NCI-H2171 treated with DMSO at 0.1 percent for 48 hours (cell line): ENCODE data around the gene ZNF544.

Experiments used
- DNase-seq: peaks from one replicate; lab custom pipeline; 2025; lab: John Stamatoyannopoulos, UW

The ZNF544 gene

GRCh38 chr19:58228585-58229254 is at the start of gene ZNF544:
TSS of gene ZNF544 (plus strand) at chr19:58228914. CDS start at chr19:58244024, 15,110 bp downstream.
- peak; percentile 77 for DNase-seq

DNA sequence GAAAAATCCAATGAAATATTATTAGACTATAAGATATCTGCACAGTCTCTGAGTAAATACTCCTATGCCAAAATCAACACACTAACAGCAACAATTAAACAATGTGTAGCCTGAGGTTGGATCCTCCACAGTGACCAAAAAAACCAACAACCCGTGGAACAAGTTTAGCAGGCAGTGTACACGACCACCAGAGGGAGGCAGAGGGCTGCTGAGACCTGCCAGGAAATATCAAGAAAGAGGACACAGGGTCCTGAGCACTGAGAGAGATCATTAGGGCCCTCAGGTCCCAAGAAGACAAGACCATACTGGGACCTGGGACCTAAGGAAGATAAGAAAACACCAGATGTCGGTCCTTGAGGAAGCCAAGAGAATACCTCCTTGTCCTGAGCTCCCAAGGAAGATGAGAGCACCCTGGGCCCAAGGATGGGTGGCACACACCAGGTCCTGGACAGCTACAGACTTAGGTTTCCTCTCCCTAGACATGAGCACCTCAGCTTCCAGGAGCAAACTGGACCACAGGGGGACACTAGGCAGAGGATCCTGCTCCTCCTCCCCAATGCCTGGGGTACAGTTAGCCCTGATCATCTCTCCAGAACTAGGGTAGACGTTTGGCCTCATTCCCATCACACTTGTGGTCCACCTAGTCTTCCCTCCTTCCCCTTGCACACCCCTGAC is 46.7 kb upstream of the ZNF544 start:
- peak; percentile 59 for DNase-seq

GRCh38 chr19:58182577-58182988 is 46.1 kb upstream of the ZNF544 start:
- DNase-seq, result no peak

GRCh38 chr19:58182989-58183816 is 45.5 kb upstream of the ZNF544 start, which contains the start of gene ZNF274:
TSS of gene ZNF274 (plus strand) at chr19:58183061. CDS start at chr19:58183966, 905 bp downstream.
- peak; percentile 88 for DNase-seq

DNA sequence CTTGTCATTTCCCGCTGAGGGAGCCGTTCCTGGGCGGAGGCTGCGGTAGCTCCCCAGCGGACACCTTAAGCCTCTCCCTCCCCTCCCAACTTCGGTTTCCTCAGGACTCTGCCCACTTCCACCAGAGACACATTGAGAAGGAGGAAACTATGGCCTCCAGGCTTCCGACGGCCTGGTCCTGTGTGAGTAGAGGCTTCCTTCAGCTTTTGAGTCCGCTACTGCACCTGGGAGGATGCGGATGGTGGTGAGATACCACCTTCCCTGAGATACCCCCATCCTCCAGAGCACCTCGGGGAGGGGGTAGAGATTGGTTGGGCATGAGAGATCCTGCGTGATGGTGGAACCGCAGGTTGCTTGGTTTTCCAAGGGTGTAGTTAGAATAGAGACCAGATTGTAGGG is 44.9 kb upstream of the ZNF544 start:
- DNase-seq, result no peak

DNA sequence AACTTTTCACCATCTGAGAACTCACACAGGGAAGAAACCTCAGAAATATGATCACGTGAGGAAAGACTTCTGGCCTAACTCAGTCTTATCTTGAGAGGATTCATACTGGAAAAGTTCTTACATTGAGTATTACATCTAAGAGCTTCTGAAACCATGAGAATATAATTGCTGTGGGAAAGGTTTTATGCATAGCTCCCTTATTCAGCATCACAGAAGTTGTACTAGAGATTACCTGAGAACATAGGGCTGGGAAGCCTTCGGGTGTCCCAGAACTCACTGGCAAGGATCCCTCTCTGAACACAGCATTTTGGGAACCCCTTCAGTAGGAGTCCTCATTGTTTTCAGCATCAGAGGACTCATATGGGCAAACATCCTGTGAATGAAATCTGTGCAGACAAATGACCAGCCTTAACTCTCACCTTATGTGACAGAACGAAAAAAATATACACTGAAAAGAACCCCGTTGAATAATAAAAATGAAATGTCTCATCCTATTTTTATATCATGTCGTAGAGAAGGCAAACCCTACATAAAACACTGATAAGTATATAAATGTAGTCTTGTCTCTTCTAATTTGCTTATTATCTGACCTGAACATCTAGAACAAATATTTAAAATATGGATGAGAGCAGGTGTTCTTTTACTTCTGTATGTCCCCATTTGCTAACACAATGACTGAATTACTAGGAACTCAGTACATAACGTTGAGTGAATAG is 31.7 kb upstream of the ZNF544 start:
- DNase-seq, result no peak

- no peak for DNase-seq
Observed at GRCh38 chr19:58203814-58204475, 24.8 kb upstream of the ZNF544 start.

DNA sequence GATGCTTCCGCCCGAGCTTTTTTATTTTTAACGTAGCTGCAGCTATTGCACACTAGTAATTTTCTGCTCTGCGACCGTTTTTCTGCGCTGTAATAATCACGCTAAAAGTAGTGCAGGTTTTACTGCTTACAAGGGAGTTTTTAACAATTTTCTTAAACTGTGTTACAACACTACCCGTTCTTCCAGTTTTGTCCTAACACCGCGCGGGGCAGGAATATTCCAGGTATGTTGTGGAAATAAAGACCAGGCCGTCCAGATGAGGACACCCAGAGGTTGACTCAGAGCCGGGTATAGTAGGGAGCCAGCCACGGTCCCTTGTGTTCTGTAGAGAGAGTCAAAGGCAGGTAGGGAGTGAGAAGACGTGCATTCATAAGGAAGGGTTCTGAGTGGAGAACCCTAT is 24.1 kb upstream of the ZNF544 start:
- no peak for DNase-seq

GRCh38 chr19:58209577-58209976 is 19.1 kb upstream of the ZNF544 start:
- no peak for DNase-seq

GRCh38 chr19:58212336-58213074 is 16.2 kb upstream of the ZNF544 start:
- no peak for DNase-seq

DNA sequence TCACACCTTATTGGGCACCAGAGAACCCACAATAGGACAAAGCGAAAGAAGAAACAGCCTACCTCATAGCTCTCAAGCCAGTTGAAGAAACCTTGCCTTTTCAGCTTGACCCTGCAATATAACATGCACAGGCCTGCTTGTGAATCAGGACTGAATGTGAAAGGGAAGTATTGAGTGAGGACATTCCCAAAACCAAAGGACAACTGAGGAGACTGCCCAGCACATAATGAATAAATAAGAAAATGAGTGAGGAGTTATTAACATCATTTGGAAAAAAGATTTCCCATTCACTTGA is 15.7 kb upstream of the ZNF544 start:
- DNase-seq, result no peak

DNA sequence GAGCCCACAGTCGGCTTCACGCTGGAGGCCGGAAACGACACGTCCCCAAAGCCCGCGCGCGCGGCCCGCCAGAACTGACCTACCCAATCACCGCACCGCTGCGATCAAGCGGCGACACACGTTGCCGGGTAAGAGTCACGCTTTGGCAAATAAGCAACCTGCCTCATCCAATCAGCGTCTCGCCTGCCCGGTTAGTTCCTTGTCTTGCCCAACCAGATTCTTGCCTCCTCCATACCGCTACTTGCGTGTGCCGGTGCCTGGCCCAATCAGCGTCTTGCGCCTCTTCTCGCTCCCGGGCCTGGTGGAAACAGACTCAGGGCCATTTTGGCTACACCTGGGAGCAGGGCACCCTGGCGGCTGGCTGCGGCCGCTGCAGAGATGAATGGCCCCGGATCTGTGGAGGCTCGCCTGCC is 11.6 kb upstream of the ZNF544 start:
- DNase-seq, result no peak

- DNase-seq, result no peak
Observed at GRCh38 chr19:58217607-58218391, 10.9 kb upstream of the ZNF544 start.

DNA sequence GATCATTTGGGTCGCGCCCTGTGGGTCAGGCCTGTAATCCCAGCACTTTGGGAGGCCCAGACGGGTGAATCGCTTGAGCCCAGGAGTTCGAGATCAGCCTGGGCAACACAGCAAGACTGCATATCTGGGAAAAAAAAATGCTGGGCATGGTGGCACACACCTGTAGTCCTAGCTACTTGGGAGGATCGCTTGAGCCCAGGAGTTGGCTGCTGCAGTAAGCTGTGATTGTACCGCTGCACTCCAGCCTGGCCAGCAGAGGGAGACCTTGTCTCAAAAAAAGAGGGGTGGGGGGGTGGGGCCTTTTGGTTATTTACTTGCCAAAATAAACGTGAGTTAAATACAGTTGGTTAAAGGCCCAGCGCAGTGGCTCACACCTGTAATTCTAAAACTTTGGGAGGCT is 9.8 kb upstream of the ZNF544 start:
- peak; percentile 13 for DNase-seq

DNA sequence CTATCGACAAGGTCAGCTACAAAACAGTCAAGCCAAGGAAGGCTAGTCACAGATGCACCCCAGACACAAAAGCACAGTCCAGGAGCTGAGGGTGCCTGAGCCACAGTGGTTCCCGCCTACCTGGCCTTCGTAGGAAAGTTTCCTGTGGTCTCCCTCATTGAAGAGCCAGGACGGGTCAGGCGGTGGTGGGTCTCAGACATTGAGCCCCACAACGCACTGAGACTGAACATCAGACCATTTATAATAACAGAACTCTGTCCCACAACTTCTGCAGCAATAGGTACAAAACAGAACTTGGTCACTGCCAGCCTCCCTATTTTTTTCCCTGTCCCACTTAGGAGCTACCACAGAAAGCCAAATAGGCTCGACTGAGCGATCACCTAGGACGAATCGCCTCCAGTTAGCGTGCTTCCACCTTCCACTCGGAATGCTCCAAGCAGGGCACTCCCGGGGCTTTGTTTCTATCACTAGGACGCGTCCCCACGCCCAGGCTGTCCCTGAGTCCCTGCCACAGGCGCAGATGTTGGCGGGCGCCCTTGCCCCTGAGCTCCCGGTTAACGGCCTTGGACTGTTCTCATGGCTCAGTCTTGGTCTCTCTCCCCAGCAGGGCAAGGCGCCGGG is 640 bp upstream of the ZNF544 start:
- DNase-seq, result no peak

DNA sequence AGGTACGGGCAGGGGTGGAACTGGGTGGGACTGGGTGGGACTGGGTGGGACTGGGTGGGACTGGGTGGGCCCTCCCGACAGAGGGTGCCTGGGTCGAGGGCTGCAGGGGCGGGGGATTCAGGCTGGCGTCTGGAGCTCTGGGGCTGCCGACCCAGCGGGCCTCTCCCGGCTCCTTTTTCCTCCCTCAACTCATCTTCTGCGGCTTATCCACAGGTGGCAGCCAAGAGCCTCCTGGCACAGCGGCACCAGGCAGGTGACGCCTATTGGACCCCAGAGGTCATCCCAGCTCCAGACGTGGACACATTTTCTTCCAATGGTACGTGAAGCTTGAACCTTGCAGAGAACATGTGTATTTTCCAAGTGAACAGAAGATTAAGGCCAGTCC is 533 bp downstream of the ZNF544 start:
- DNase-seq, result no peak

DNA sequence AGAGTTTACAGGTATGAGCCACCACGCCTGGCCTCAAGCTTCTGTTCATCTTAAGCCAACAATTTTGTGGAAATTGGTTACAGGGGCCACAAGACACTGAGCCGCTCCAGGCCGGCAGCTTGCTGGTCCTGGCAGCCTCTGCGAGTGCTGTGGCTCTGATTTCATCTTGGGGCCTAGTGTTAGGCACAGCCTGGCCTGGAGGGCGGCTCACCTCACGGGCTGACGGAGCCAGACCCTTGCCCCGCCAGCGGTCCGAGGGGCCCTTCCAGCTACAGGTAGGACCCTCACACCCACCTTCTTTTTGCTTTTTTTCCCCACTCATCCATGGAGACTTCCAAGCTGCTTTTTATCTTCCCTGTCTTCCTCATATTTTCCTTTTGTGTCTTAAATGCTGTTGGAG is 8.6 kb downstream of the ZNF544 start:
- DNase-seq, result no peak

GRCh38 chr19:58243351-58243750 is 14.6 kb downstream of the ZNF544 start:
- DNase-seq, result no peak

GRCh38 chr19:58248886-58249285 is 20.2 kb downstream of the ZNF544 start:
- DNase-seq, result no peak
